Inflammatory macrophage treated with lipopolysaccharide for 4 hours (primary cell): Measurements from ENCODE around the gene SANBR.
A peak's percentile ranks its signal among the peaks of the same experiment; 100 is the strongest.

Experiments
- DNase-seq: peaks from one replicate; pipeline ENCODE4 v3.0.0-alpha.2; 2020

SANBR gene

GRCh38 chr2:61090386-61090921 is 24.8 kb downstream of the SANBR start:
- DNase-seq, result no peak

GRCh38 chr2:61091485-61091884 is 25.8 kb downstream of the SANBR start:
- peak; percentile 32 for DNase-seq

GRCh38 chr2:61096438-61096837 is 30.8 kb downstream of the SANBR start:
- no peak for DNase-seq

GRCh38 chr2:61100801-61101200 is 35.1 kb downstream of the SANBR start:
- DNase-seq, result no peak

- no peak for DNase-seq
Measured at GRCh38 chr2:61109291-61109690, 43.6 kb downstream of the SANBR start.

- DNase-seq, result no peak
Measured at GRCh38 chr2:61111708-61112107, 46.0 kb downstream of the SANBR start.

GRCh38 chr2:61114147-61114546 is 48.5 kb downstream of the SANBR start:
- no peak for DNase-seq
